ENCODE results near the gene EEF1AKMT3.
A peak's percentile ranks its signal among the peaks of the same experiment; 100 is the strongest.

The EEF1AKMT3 gene

GRCh38 chr12:57797933-57798332 is 25.5 kb downstream of the EEF1AKMT3 start:
- TF ChIP-seq CTCF (IDR thresholded peaks at IDR 0.05; ENCODE audit: low read depth, low read length, missing control alignments), result no peak
- H3K4me3 ChIP-seq (replicated peaks; ENCODE audit: low read depth, low read length), result no peak overlapping the region
- DNase-seq (ENCODE audit: extremely low read depth, low read depth), result no peak

GRCh38 chr12:57800965-57801364 is 28.6 kb downstream of the EEF1AKMT3 start:
- no peak overlapping the region for H3K4me3 ChIP-seq (replicated peaks; ENCODE audit: low read depth, low read length)
- no peak for DNase-seq (ENCODE audit: extremely low read depth, low read depth)
- no peak for TF ChIP-seq CTCF (IDR thresholded peaks at IDR 0.05; ENCODE audit: low read depth, low read length, missing control alignments)

- no peak for TF ChIP-seq CTCF (IDR thresholded peaks at IDR 0.05; ENCODE audit: low read depth, low read length, missing control alignments)
- H3K4me3 ChIP-seq (replicated peaks; ENCODE audit: low read depth, low read length), result no peak overlapping the region
- DNase-seq (ENCODE audit: extremely low read depth, low read depth), result no peak
These were observed 30.2 kb downstream of the EEF1AKMT3 start for GRCh38 chr12:57802607-57803006.

- no peak overlapping the region for H3K4me3 ChIP-seq (replicated peaks; ENCODE audit: low read depth, low read length)
- TF ChIP-seq CTCF (IDR thresholded peaks at IDR 0.05; ENCODE audit: low read depth, low read length, missing control alignments), result peak; percentile 88
- no peak for DNase-seq (ENCODE audit: extremely low read depth, low read depth)
These were observed 31.0 kb downstream of the EEF1AKMT3 start for GRCh38 chr12:57803319-57803893.

- no peak overlapping the region for H3K4me3 ChIP-seq (replicated peaks; ENCODE audit: low read depth, low read length)
- TF ChIP-seq CTCF (IDR thresholded peaks at IDR 0.05; ENCODE audit: low read depth, low read length, missing control alignments), result no peak
- DNase-seq (ENCODE audit: extremely low read depth, low read depth), result no peak
These were observed 34.3 kb downstream of the EEF1AKMT3 start for GRCh38 chr12:57806677-57807076.

GRCh38 chr12:57807285-57807684 is 34.9 kb downstream of the EEF1AKMT3 start:
- no peak for DNase-seq (ENCODE audit: extremely low read depth, low read depth)
- no peak for TF ChIP-seq CTCF (IDR thresholded peaks at IDR 0.05; ENCODE audit: low read depth, low read length, missing control alignments)
- H3K4me3 ChIP-seq (replicated peaks; ENCODE audit: low read depth, low read length), result no peak overlapping the region

- no peak overlapping the region for H3K4me3 ChIP-seq (replicated peaks; ENCODE audit: low read depth, low read length)
- no peak for DNase-seq (ENCODE audit: extremely low read depth, low read depth)
- TF ChIP-seq CTCF (IDR thresholded peaks at IDR 0.05; ENCODE audit: low read depth, low read length, missing control alignments), result no peak
These were observed 35.9 kb downstream of the EEF1AKMT3 start for GRCh38 chr12:57808351-57808750.

Measured in HFF-Myc (cell line).